Gastroesophageal sphincter (tissue), 4 donors: ENCODE measurements around the gene YTHDF2. TPM values are rescaled to one million over a fixed set of nuclear protein-coding genes. Genes with fewer than 3 reads are reported as not detected.
"Not testable (repeated sequence)": the region's sequence is repeated elsewhere in the genome, so short reads cannot be mapped to it uniquely, and the experiment has no call there.

Source experiments
- ATAC-seq: fragments of 150-250 bp; one replicate; pipeline ENCODE4 v1.9.1; 2016; ENCODE audit warnings: mild to moderate bottlenecking, moderate library complexity
- H3K27ac ChIP-seq, 4 donors: fragments of 200-600 bp; sonication (generic) in 3 of 4; 1 replicate in 3 of 4; 2 replicates in 1 of 4; pipeline ENCODE4 v1.5.1; 2016 to 2019
- H3K27me3 ChIP-seq: fragments of 200-600 bp; sonication (generic); one replicate; pipeline ENCODE4 v1.5.1; 2019
- H3K36me3 ChIP-seq, 2 donors: fragments of 200-600 bp; sonication (generic); one replicate each; pipeline ENCODE4 v1.5.1; 2019; ENCODE audit warnings: control low read depth in 1 of 2
- H3K4me1 ChIP-seq, 3 donors: fragments of 200-600 bp; sonication (generic); 1 replicate in 2 of 3; 2 replicates in 1 of 3; pipeline ENCODE4 v1.5.1; 2016 to 2019; ENCODE audit warnings: control low read depth in 2 of 3
- H3K4me3 ChIP-seq, 2 donors: fragments of 200-600 bp; sonication (generic); one replicate each; pipeline ENCODE4 v1.5.1; 2019; ENCODE audit warnings: mild to moderate bottlenecking in 1 of 2, moderate library complexity in 1 of 2
- H3K9me3 ChIP-seq, 3 donors: fragments of 200-600 bp; sonication (generic); one replicate each; pipeline ENCODE4 v1.5.1; 2017 to 2019; ENCODE audit warnings: control low read depth in 2 of 3
- CTCF ChIP-seq, 4 experiments: fragments of 200-600 bp in 2 of 4; fragments of 450-650 bp in 2 of 4; sonication (generic) in 1 of 4; IDR thresholded peaks; one replicate each; pipeline ENCODE4 v1.5.1; 2017 to 2019; ENCODE audit warnings: antibody characterized with exemption in 4 of 4, mild to moderate bottlenecking in 2 of 4, moderate library complexity in 2 of 4
- EP300 ChIP-seq: sonication (generic); formaldehyde crosslinking; IDR thresholded peaks from one replicate; pipeline ENCODE4 v1.6.1; 2017; ENCODE audit warnings: antibody characterized with exemption, mild to moderate bottlenecking
- POLR2A ChIP-seq, 2 donors: fragments of 450-650 bp; IDR thresholded peaks; one replicate each; pipeline ENCODE4 v1.6.1; 2017; ENCODE audit warnings: antibody characterized with exemption in 2 of 2, mild to moderate bottlenecking in 2 of 2, moderate library complexity in 1 of 2
- POLR2AphosphoS5 ChIP-seq: sonication (generic); formaldehyde crosslinking; IDR thresholded peaks from one replicate; pipeline ENCODE4 v1.6.1; 2017; ENCODE audit warnings: antibody characterized with exemption
- WGBS, 2 donors: methylation state at CpG; one replicate each; pipeline ENCODE4 v1.1.5; 2018; ENCODE audit warnings: low coverage in 1 of 2; 5-methylcytosine and 5-hydroxymethylcytosine counted together
- total RNA-seq, 4 donors: library from RNA; depleted of rRNA; stranded (reverse); fragments of >200 nt; gene quantifications; one replicate each; pipeline ENCODE4 v1.1.0, GENCODE V29; 2016

YTHDF2 gene
- total RNA-seq, 4 donors from 2014 or later = 40.7 to 48.6 (median 44.4) TPM

DNA sequence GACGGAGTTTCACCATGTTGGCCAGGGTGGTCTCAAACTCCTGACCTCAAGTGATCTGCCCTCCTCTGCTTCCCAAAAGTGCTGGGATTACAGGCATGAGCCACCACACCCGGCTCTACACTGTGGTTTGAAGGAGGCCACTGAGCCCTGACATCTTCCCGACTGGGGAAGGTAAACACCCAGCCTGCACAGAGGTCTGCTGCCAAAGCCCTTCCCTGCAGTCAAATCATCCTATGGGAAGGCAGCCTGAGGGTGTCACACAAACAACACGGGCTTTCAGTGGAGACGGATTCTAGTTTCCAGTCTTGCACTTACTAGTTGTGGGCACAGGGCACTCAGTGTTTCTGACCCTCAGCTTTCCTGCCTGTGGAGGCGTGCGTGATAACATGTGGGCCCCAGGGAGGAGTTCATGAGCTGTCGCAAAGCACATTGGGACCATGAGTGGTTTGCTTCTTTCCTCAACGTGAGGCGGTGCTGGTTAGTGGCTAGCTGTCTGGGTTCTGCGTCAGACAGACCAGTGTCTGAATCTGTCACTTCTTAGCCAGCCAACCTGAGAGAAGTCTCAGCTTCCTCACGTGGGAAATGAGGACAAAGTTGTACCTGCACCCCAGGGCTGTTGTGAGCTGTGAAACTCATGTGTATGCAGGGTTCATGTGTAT is 53.8 kb downstream of the YTHDF2 start:
- TF ChIP-seq POLR2AphosphoS5 (no peak), EP300 (no peak), POLR2A (IDR thresholded peaks at IDR 0.05) (no peak), CTCF (IDR thresholded peaks at IDR 0.05) (no peak)
- H3K27me3 ChIP-seq = peaks cover 3% of the 10 kb centered on the region
- H3K9me3 ChIP-seq = no peaks in the 10 kb centered on the region
- H3K4me1 ChIP-seq = peaks cover 0 to 3% (median 0%) of the 10 kb centered on the region in 3 donors
- no peak for ATAC-seq
- H3K4me3 ChIP-seq = no peak overlapping the region
- 64 to 71% methylated on average over 3 to 5 of the region's 12 CpGs for WGBS, 2 donors
- H3K27ac ChIP-seq = no peak overlapping the region
- H3K36me3 ChIP-seq = no peaks in the 10 kb centered on the region

DNA sequence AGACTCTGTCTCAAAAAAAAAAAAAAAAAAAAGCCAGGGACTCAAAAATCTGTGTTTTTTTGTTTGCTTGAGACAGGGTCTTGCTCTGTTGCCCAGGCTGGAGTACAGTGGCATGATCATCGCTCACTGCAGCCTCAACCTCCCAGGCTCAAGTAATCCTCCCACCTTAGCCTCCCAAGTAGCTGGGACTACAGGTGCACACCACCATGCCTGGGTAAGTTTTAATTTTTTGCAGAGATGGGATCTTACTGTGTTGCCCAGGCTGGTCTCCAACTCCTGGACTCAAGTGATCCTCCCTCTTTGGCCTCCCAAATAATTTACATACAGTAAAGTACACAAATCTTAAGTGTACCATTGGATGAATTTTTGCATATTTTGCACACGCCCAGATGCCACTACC is 55.2 kb downstream of the YTHDF2 start:
- not testable (repeated sequence) for H3K4me1 ChIP-seq, H3K36me3 ChIP-seq, ATAC-seq, H3K27me3 ChIP-seq, H3K27ac ChIP-seq, H3K9me3 ChIP-seq, H3K4me3 ChIP-seq
- WGBS, 2 donors = 100% methylated on average over 1 to 2 of the region's 2 CpGs

GRCh38 chr1:28792644-28793121 is 55.9 kb downstream of the YTHDF2 start:
- WGBS, 2 donors = 31 to 78% methylated on average over 1 of the region's 1 CpG
- Histone ChIP-seq H3K4me3 (no peak overlapping the region), H3K36me3 (no peaks in the 10 kb centered on the region), H3K27me3 (peaks cover 9% of the 10 kb centered on the region), H3K4me1 (no peaks in the 10 kb centered on the region), H3K9me3 (no peaks in the 10 kb centered on the region), H3K27ac (no peak overlapping the region)
- TF ChIP-seq POLR2A (IDR thresholded peaks at IDR 0.05) (no peak), CTCF (IDR thresholded peaks at IDR 0.05) (no peak), POLR2AphosphoS5 (no peak), EP300 (no peak)
- no peak for ATAC-seq

DNA sequence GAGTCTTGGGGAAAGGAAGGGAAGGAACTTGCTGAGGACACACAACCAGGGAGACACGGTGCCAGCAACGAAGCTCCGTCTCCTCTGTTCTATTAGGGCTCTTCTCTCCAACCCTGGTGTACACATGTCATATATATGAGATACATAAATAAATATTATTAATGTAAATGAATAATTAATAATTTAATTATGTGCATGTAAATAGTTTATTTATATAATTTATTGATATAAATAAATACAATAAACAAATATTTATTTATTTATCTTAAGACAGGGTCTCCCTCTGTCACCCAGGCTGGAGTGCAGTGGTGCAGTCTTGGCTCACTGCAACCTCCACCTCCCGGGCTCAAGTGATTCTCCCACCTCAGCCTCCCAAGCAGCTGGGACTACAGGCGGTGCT is 57.8 kb downstream of the YTHDF2 start:
- H3K36me3 ChIP-seq, ATAC-seq: not testable (repeated sequence)
- 76 to 86% methylated on average over 3 to 5 of the region's 5 CpGs for WGBS, 2 donors

DNA sequence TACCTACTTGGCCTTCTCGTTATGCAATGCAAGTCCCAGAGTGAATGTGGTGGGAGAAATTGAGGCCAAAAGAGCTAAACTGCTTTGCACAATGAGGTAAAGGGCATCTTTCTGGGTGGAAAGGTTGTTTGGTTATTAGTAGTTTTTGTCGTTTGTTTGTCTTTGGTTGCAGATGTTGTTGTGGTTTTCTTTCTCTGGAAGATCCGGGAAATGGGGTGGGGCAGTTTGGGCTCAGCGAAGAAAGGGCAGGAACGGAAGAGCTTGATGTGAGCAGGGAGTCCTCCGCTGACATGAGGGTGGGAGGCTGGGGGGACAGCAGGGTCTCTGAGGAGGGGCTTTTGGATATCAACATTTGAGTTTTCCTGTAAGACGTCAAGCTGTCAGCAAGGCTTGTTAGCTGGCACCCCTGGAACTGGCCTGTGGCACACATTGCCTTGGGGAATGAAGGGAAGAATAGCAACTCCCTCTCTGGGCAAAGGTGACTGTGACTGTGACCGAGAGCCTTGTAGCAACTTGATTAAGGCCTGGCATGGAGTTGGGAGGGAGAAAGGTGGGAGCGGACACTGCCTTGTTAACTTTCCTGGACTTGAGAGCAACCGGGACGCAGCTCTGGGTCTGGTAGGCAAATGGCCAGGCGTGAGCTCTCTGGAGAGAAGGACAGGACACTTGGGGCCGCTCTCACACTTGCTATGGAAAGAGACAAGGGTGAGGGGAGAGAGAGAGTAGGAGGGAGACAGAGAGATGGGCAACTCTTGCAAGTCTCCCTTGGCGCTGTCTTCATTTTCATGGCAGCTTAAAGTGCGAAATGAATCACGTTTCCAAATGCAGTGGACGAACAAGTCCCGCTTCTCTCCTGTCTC is 59.8 kb downstream of the YTHDF2 start:
- H3K27me3 ChIP-seq = peaks cover 26% of the 10 kb centered on the region
- no peak for TF ChIP-seq EP300
- TF ChIP-seq CTCF (IDR thresholded peaks at IDR 0.05) = no peak
- no peak for TF ChIP-seq POLR2AphosphoS5
- TF ChIP-seq POLR2A (IDR thresholded peaks at IDR 0.05) = no peak
- no peak for ATAC-seq
- H3K27ac ChIP-seq = no peak overlapping the region
- no peaks in the 10 kb centered on the region for H3K36me3 ChIP-seq
- no peaks in the 10 kb centered on the region for H3K4me1 ChIP-seq
- no peaks in the 10 kb centered on the region for H3K9me3 ChIP-seq
- 39 to 51% methylated on average over 12 to 16 of the region's 18 CpGs for WGBS, 2 donors
- no peak overlapping the region for H3K4me3 ChIP-seq

More for the DNA sequence above, 57.8 kb downstream of the YTHDF2 start:
- H3K27ac ChIP-seq, H3K4me3 ChIP-seq, H3K9me3 ChIP-seq, H3K4me1 ChIP-seq: not testable (repeated sequence)
- peaks cover 14% of the 10 kb centered on the region for H3K27me3 ChIP-seq

DNA sequence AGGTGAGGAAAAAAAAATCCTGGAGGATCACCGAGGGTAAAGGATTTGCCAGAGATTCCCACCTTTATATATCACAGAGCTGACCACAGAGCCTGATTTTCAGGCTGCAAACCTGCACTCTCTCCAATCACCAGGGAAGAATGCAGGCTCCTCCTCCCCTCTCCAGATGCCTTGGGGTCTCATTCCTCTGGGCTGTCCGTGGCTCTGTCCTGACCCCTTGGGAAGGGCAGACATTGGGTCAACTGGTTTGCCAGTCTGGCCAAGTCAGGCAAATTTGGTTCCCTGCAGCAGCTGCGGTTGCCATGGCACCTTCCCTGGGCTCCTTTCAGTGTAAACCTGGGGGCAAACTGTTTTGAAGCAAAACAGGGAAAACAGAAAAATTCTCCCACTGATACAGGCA is 63.6 kb downstream of the YTHDF2 start:
- H3K4me3 ChIP-seq = no peak overlapping the region
- no peaks in the 10 kb centered on the region for H3K36me3 ChIP-seq
- H3K9me3 ChIP-seq = no peaks in the 10 kb centered on the region
- H3K27ac ChIP-seq = no peak overlapping the region
- no peak for TF ChIP-seq EP300
- no peak for TF ChIP-seq POLR2AphosphoS5
- no peak for TF ChIP-seq POLR2A (IDR thresholded peaks at IDR 0.05)
- TF ChIP-seq CTCF (IDR thresholded peaks at IDR 0.05) = no peak
- 25% methylated on average over 2 of the region's 3 CpGs for whole genome bisulfite sequencing, 2 donors
- H3K27me3 ChIP-seq = peaks cover 30% of the 10 kb centered on the region
- no peak for ATAC-seq
- H3K4me1 ChIP-seq = no peaks in the 10 kb centered on the region
